HepG2 (cell line): ENCODE results near the gene PLEKHD1. TPM values are rescaled to one million over a fixed set of nuclear protein-coding genes. Genes with fewer than 3 reads are reported as not detected.

Experiments
- ATAC-seq: fragments of 200-7000 bp; cut with Tn5 transposase; 3 replicates; pipeline ENCODE4 v1.9.1; 2020; ENCODE audit warnings: mild to moderate bottlenecking, moderate library complexity
- BruUV-seq: library from RNA; stranded (reverse); fragments of 400-500 nt; replicated peaks from 2 replicates; lab custom pipeline; 2021; lab: Mats Ljungman, UMichigan
- CTCF ChIA-PET: fragments of 300-600 bp; formaldehyde crosslinking; extraction: SDS; loops from one replicate; lab custom pipeline; 2021; ENCODE audit warnings: low total read pairs, inconsistent platforms, low intra/inter-chr PET ratio; lab: Yijun Ruan, JAX
- POLR2A ChIA-PET: fragments of 350-600 bp; sonication (Branson Sonifier 250); formaldehyde crosslinking; loops from one replicate; lab custom pipeline; 2020; ENCODE audit warnings: antibody characterized with exemption, inconsistent platforms; lab: Yijun Ruan, JAX
- DNase-seq: peaks from one replicate; pipeline ENCODE4 v3.0.0-alpha.2; 2015; ENCODE audit warnings: low spot score
- FAIRE-seq: peaks from 3 replicates; lab custom pipeline; 2011; peaks lifted over from hg19 to GRCh38; lab: Jason Lieb, UNC
- H2AFZ ChIP-seq: one replicate; pipeline ENCODE4 v1.6.1; 2011; ENCODE audit warnings: low read length, inconsistent platforms
- H3K27ac ChIP-seq: fragments of 300-600 bp; 3 replicates; pipeline ENCODE4 v1.8.0; 2011; ENCODE audit warnings: mixed run types, mild to moderate bottlenecking, mixed read lengths, low read length, inconsistent platforms; ENCODE audit not compliant: insufficient read depth; ENCODE audit errors: extremely low read length
- H3K27me3 ChIP-seq, 2 experiments: fragments of 200-600 bp in 1 of 2; 2 replicates in 1 of 2; 3 replicates in 1 of 2; pipeline versions ENCODE4 v1.6.0 to v1.8.0; 2011; ENCODE audit warnings: low read length in 2 of 2, mild to moderate bottlenecking in 2 of 2, moderate library complexity in 2 of 2, inconsistent platforms in 1 of 2; ENCODE audit not compliant: insufficient read depth in 2 of 2, control insufficient read depth in 1 of 2
- H3K36me3 ChIP-seq, 2 experiments: fragments of 200-600 bp in 1 of 2; replicated peaks in 1 of 2; 2 replicates in 1 of 2; 3 replicates in 1 of 2; pipeline versions ENCODE4 v1.5.1 to v1.8.0; 2011; ENCODE audit warnings: low read length in 2 of 2, inconsistent platforms in 1 of 2; ENCODE audit not compliant: insufficient read depth in 2 of 2, control insufficient read depth in 1 of 2
- H3K4me1 ChIP-seq: 2 replicates; pipeline ENCODE4 v1.5.1; 2012; ENCODE audit warnings: low read length, inconsistent platforms; ENCODE audit not compliant: insufficient read depth
- H3K4me2 ChIP-seq: 2 replicates; pipeline ENCODE4 v1.6.0; 2011; ENCODE audit warnings: low read depth, low read length, inconsistent platforms
- H3K4me3 ChIP-seq, 3 experiments: fragments of 200-600 bp in 1 of 3; sonication (generic), shearing (Covaris generic) in 1 of 3; replicated peaks in 1 of 3; 2 replicates each; pipeline ENCODE4 v1.5.1; 2011 to 2016; ENCODE audit warnings: low read length in 3 of 3, inconsistent platforms in 2 of 3, low read depth in 2 of 3, mild to moderate bottlenecking in 2 of 3, control low read depth in 1 of 3, mixed read lengths in 1 of 3; ENCODE audit not compliant: insufficient read depth in 1 of 3
- H3K79me2 ChIP-seq: one replicate; pipeline ENCODE4 v1.6.1; 2011; ENCODE audit warnings: low read length, inconsistent platforms; ENCODE audit not compliant: insufficient read depth
- H3K9ac ChIP-seq: 2 replicates; pipeline ENCODE4 v1.6.0; 2011; ENCODE audit warnings: mild to moderate bottlenecking, low read depth, low read length, inconsistent platforms; ENCODE audit not compliant: insufficient read depth
- H3K9me3 ChIP-seq: 2 replicates; pipeline ENCODE4 v1.5.1; 2012; ENCODE audit warnings: mild to moderate bottlenecking, low read length
- H4K20me1 ChIP-seq: 2 replicates; pipeline ENCODE4 v1.6.0; 2011; ENCODE audit warnings: inconsistent platforms, mild to moderate bottlenecking, low read length, moderate library complexity; ENCODE audit not compliant: insufficient read depth
- CHCHD3 ChIP-seq: sonication (generic); formaldehyde crosslinking; IDR thresholded peaks from 2 replicates; pipeline ENCODE4 v1.8.0; 2022; ENCODE audit warnings: mild to moderate bottlenecking, missing genetic modification reagents, moderate library complexity
- FOXP4 ChIP-seq: sonication (generic); formaldehyde crosslinking; IDR thresholded peaks from 2 replicates; pipeline ENCODE4 v1.4.0; 2020; ENCODE audit warnings: missing genetic modification reagents
- TIGD3 ChIP-seq: sonication (generic); formaldehyde crosslinking; IDR thresholded peaks from 2 replicates; pipeline ENCODE4 v1.5.1; 2020; ENCODE audit warnings: mild to moderate bottlenecking, missing genetic modification reagents, borderline replicate concordance
- ZNF264 ChIP-seq: sonication (generic); formaldehyde crosslinking; IDR thresholded peaks from 2 replicates; pipeline ENCODE4 v1.4.0; 2020; ENCODE audit warnings: missing genetic modification reagents
- ZNF562 ChIP-seq: sonication (generic); formaldehyde crosslinking; IDR thresholded peaks from 2 replicates; pipeline ENCODE4 v1.8.0; 2022; ENCODE audit warnings: missing genetic modification reagents, borderline replicate concordance
- WGBS: methylation state at CpG from one replicate; pipeline ENCODE4 v1.1.6; 2017; ENCODE audit warnings: low lambda C conversion rate; 5-methylcytosine and 5-hydroxymethylcytosine counted together
- in situ Hi-C: cut with HindIII; loops from 2 replicates; pipeline ENCODE4 v1.10.0; 2017; ENCODE audit warnings: low pct_unique_long_range_greater_than_20kb; ENCODE audit not compliant: extremely low pct_ligation_motif_present
- intact Hi-C: fragments of 100-400 bp; cut with micrococcal nuclease; formaldehyde crosslinking; loops from one replicate; pipeline ENCODE4 v1.10.0; 2022; ENCODE audit not compliant: unreplicated experiment
- polyA plus RNA-seq, 8 experiments: library from polyadenylated mRNA; depleted of rRNA in 3 of 8; stranded (reverse) in 7 of 8; unstranded in 1 of 8; fragments of >200 nt; fragmentation: Illumina TruSeq in 4 of 8; extraction: Trizol in 4 of 8; gene quantifications; 2 replicates each; pipeline versions ENCODE4 v1.2.1 to v1.2.3, GENCODE V29; 2011 to 2016; ENCODE audit warnings: low read depth in 4 of 8, missing spikeins in 1 of 8, mixed read lengths in 1 of 8; ENCODE audit not compliant: insufficient read depth in 1 of 8
- total RNA-seq, 5 experiments: library from RNA; depleted of rRNA; stranded (reverse); fragments of >200 nt; fragmentation: Illumina TruSeq; extraction: Trizol; gene quantifications; 2 replicates each; pipeline ENCODE4 v1.2.3, GENCODE V29; 2016; ENCODE audit warnings: low read depth in 1 of 5

The PLEKHD1 gene
- total and polyA plus RNA-seq, 2 of the 13 experiments (the other 11 are each of a cell fraction or from before 2014, with no cell fraction given) = 0.01 TPM; not detected in 1

- H2AFZ ChIP-seq = no peak overlapping the region
- H4K20me1 ChIP-seq = no peaks in the 10 kb centered on the region
- 2% methylated on average over 7 of the region's 15 CpGs for WGBS
- no peak overlapping the region for H3K9ac ChIP-seq
- POLR2A ChIA-PET = no interaction called here
- TF ChIP-seq CHCHD3 (CRISPR knock-in tag) (no peak), TIGD3 (CRISPR knock-in tag) (no peak), FOXP4 (no peak), ZNF264 (no peak), ZNF562 (CRISPR knock-in tag) (no peak)
- TF ChIP-seq, all 625 proteins: peak for 0
- ATAC-seq (peak; percentile 45), DNase-seq (no peak), FAIRE-seq (no peak)
- Histone ChIP-seq H3K27ac (no peak overlapping the region), H3K36me3 (no peaks in the 10 kb centered on the region), H3K27me3 (peaks cover 0 to 60% of the 10 kb centered on the region in 2 experiments), H3K9me3 (no peaks in the 10 kb centered on the region), H3K79me2 (no peaks in the 10 kb centered on the region), H3K4me1 (peaks cover 31% of the 10 kb centered on the region), H3K4me2 (peak overlapping the region; percentile 82), H3K4me3 (peak overlapping the region in 1 of 3 experiments; percentile 61; a peak in 2 of 6 replicates)
- intact Hi-C loops = loop anchor here (1.0 to 2.0 kb wide), 3 partner anchors 25 to 331 kb away; no protein-coding TSS in a partner anchor
- in situ Hi-C loops = loop anchor here (5.0 kb wide), 1 partner anchor 37 kb away; no protein-coding TSS in a partner anchor
- BruUV-seq = no TSS peak
- CTCF ChIA-PET = interaction anchor here (0.7 to 1.8 kb wide), 2 partner anchors 38 to 70 kb away, joined by 3 to 16 read pairs; no protein-coding TSS in a partner anchor
Observed at GRCh38 chr14:69573831-69574262, 89.3 kb downstream of the PLEKHD1 start.
